ENCODE measurements around the gene CHI3L1.

The CHI3L1 gene

GRCh38 chr1:203149188-203149840 lies 37.2 kb downstream of the CHI3L1 start:
- DNase-seq: no peak

- DNase-seq: no peak
Observed at GRCh38 chr1:203148579-203148978, 37.9 kb downstream of the CHI3L1 start.

DNA sequence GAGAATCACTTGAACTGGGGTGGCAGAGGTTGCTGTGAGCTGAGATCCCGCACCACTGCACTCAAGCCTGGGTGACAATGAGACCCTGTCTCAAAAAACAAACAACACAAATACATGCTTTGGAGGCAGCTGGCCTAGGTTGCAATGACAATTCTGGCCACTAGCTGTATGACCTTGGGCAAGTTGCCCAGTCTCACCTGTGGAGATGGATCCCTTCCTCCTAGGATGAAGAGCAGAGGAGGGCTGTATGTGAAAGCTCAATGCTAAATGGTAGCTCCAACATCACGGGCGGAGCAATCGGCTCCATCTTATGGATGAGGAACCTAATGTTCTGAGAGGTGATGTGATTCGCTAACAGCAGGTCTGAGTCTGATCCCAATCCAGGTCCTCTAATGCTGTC lies 38.4 kb downstream of the CHI3L1 start:
- DNase-seq: no peak

DNA sequence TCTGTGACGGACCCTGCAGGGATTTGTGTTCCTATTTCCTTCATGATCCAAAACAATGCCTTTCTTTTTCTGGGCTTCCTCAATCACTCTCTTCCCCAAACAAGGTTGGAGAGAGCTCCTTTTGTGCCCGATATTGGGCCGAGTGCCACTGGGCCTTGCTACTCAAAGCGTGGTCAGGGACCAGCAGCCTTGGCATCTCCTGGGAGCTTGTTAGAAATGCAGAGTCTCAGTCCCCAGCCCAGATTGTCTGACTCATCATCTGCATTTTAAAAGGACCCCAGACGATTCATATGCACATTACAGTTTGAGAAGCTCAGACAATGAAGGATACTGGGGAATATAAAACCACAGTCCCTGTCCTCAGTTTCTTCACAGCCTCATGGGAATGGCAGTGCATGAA lies 39.1 kb downstream of the CHI3L1 start:
- no peak for DNase-seq

GRCh38 chr1:203146537-203146936 lies 40.0 kb downstream of the CHI3L1 start:
- no peak for DNase-seq

- DNase-seq: no peak
Observed at GRCh38 chr1:203146042-203146369, 40.5 kb downstream of the CHI3L1 start.

DNA sequence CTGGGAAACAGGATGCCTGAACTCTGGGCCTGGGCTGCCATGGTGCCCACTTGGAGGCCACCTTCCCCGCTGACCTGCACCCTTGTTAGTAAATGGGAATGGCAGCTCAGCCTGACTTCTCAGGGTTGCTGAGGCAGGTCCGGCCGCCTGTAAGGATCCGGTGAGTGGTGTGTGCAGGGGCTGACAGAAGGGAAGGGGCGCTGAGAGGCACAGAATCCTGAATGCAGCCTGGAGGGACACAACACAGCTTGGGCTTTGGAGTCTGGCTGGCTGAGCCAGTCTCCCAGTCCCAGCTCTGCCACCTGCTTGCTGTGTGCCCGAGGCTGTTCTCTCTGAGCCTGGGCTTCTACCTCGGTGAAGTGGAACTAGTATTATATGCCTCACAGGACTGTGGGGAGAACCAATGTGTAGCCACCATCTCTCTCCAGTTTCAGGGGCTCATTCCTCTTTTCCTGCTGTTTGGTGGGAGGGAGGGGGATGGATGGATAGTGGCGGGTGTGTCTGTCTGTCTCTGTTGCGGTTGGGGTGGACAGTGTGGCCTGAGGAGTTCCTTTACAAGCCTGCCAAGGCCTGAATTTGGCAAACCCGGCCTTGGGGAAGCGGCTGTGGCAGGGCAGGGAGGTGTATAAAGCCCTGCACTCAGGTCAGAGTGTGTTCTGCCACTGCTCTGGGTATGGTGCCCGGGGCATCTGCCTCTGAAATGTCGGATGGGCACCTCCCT lies 41.0 kb downstream of the CHI3L1 start:
- no peak for DNase-seq

DNA sequence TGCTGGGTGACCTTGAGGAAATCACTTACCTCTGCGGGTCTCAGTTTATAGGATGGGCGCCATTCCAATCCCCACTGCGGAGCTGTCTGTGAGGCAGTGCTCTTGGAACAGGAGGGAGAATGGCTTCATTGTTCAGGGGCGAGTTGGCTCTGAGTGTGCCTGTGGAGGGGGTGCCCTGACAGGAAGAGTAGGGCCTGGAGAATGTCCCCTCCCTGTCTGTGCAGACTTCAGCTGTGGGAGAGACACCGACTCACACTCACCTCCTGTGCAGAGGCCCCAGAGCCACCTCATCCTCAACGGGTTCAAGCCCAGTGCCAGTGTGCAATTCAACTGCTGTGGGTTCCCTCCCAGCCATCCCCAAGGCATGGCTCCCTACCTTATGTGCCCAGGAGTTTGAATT lies 41.8 kb downstream of the CHI3L1 start:
- no peak for DNase-seq

DNA sequence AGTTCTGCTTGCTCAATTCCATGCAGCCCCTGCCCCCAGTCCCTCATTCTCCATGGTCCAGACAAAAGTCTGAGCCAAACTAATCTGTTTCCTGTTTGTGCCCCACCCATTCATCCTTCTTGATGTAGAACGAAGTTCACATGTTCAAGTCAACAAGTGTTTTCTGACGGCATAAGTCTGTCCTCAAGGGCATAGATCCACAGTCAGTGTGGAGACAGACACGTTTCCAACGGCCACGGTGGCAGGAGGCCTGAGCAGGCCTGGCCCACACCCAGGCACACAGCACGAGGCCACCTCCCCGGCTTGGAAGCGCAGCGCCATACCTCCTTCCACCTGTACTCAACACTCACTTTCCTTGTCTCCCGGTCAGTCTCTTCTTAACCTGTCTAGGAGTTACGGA lies 42.9 kb downstream of the CHI3L1 start:
- DNase-seq: no peak

DNA sequence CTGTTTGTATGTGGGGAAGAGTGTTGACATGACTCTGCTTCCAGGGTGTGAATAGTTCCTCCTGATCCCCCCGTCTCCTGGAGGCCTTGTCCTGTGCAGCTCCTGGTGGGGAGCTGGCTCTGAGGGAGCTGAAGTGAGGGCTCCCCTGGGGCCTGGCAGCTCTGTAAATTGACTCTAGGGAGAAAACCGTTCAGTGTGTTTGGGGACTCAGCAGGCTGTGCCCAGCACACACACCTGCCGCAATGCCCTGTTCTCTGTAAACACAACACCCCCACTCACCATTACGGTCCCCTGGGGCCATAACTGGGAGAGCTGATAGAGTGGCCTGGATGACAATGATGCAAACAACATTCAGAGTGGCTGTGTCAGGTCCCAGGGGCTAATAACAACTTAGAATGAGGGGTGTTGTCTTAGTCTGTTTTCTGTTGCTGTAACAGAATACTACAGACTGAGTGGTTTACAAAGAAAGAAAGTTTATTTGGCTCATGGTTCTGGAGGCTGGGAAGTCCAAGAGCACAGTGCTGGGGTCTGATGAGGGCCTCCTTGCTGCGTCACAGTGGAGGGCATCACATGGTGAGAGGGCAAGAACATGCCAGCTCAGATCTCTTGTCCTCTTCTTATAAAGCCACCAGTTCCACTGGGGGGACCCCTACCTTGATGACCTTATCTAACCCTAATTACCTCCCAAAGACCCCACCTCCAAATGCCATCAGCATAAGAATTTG lies 43.7 kb downstream of the CHI3L1 start:
- no peak for DNase-seq

DNA sequence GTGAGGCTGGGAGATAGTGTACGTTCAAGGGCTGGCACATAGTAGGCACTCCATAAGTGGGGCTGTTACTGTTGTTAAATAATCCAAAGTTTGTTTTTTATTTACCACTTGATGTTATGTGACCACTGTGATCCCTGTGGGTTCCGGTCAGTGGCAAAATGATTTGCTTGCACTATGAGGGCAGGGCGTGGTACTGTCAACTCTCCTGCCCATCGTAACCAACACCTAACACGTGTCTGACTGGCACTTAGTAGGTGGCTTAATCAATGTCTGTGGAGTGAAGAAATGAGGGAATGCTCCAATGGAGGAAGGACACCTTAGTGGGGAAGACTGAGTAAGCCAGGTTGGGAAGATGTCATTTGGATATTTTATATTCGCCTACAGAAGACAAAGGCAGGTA lies 44.4 kb downstream of the CHI3L1 start:
- no peak for DNase-seq

DNA sequence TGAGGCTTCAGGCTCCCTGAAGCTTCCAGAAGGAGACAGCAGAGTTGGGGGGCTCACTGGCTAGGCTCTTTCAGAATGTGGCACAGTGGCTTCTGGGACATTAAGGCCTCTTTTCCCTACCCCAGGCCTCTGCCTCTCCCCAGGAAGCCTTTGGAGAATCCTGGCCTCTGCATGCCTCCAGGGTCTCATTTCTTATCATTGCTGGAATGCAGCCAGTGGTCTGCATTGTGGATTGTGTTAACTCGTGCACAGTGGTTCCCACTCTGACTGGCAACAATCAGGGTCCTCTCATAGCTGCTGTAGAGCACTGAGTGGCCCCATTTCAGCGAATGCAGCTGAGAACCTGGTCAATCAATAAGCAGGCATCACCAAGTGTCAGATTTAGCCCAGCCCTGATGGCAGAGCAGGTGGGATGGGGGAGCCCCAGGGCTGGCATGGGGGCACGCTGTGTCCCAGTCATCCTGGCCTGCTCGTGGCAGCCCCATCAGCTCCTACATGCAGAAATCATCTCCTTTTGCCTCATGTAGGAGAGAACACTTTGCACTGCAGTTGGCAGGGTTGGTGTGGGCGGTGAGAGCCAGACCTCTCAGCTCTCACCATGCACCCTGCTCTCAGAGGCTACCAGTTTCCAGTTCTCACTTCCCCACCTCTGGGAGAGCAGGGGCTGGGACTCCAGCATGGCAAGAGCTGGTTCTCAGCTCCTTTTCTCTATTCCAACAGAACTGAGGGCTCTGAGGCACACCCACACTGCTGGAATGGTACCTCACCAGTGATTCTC lies 45.6 kb downstream of the CHI3L1 start:
- no peak for DNase-seq

DNA sequence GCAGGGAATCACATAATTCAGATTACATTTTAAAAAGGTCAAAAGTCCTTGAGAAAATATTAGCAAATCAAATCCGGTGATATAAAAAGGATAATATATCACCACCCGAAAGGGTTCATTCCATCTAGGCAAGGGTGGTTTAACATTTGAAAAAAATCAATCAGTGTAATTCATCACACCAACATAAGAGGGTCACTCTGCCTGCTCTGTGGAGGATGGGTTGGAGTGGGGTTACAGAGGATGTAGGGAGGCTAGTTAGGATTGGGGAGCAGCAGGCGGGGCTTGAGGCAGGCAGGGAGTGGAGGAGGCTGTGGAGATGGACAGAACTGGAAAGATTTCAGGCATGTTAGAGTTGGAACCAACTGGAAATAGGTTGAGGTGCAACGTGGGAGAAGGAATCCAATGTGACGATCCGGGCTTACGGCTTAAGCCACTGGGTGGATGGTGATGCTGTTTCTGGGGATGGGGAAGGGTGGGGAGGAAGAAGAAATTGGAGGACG lies 46.5 kb downstream of the CHI3L1 start:
- DNase-seq: no peak

DNA sequence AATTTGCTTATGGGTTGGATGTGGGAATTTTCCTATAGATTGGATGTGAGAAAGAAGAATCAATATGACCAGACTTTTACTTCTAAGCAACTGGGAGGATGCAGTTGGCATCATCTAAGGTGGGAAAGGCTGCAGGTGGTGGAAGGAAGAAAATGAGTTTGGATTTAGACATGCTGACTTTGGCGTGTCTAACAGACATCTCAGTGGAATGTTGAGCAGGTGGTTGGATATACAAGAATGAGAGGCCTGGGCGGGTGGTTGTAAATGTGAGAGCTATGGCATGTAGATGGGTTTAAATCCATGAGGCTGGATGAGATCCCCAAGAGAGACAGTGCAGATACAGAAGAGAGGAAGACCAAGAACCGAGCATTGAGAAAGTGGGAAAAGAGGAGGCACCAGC lies 48.4 kb downstream of the CHI3L1 start:
- no peak for DNase-seq

GRCh38 chr1:203137324-203137723 lies 49.2 kb downstream of the CHI3L1 start:
- no peak for DNase-seq

DNA sequence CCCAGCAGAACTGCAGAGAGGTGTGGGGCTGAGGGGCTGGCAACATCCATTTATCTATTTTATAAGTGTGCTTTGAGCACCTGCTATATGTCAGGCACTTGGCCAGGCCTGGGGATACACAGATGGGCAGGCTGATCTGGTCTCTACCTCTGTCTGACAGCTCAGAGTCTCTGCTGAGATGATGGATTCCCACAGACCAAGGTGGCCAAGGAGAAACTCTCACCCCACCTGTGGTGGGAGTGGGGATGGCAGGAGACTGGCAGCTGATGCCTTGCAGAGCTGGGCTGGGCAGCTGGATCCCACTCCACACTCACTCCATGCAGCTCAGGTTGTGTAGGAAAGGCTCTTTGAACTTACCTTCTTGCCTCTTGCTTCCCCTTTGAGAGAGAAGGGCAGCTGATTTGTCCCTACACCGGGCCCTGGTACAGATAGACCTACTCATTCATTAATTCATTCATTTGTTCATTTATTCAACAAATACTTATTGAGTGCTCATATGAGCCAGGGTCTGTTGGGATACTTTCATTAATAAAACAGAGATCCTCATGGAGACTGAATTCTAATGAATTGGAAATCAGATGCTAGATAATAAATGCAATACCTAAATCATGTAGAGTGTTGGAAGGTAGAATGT lies 50.0 kb downstream of the CHI3L1 start:
- DNase-seq: no peak

DNA sequence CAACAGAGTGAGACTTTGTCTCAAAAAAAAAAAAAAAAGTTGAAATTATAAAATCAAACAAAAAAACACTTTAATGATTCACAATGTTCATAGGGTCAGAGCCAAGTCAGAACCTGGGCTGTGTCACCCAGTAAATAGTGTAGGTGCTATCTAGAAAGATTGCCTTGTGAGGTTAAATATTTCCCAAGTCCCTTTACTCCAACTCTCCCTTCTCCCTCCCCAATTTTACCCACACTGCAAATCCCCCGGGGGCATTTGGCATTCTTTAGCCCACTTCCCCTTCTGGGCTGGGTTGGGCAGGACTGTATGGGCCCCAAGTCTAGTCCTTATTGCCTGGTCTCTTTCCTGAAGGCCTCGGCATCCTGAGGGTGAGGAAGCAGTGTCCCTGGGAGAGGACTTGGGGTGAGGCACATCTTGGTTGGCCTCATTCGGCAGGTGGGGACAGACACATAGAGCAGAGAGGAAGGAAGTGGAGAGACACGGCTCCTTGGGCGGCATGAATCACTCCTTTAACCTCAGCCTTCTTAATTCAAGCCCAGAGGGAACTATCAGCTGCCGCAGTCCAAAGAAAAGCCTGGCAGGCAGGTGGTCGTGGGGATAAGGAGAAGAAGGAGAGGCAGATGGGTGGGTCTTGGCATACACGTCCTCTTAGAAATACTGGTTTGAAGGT lies 50.7 kb downstream of the CHI3L1 start:
- DNase-seq: no peak

GRCh38 chr1:203133970-203134725 lies 52.4 kb downstream of the CHI3L1 start:
- no peak for DNase-seq

- no peak for DNase-seq
Observed at GRCh38 chr1:203131548-203132200, 54.8 kb downstream of the CHI3L1 start.

- DNase-seq: no peak
Observed at GRCh38 chr1:203130358-203130985, 56.0 kb downstream of the CHI3L1 start.
